Activated CD4-positive, CD25-positive, alpha-beta regulatory T cell (primary cell): ENCODE measurements around the gene IPO4.

Source experiments
- DNase-seq, 4 experiments: peaks; one replicate each; lab custom pipeline; 2025; lab: John Stamatoyannopoulos, UW

The IPO4 gene

GRCh38 chr14:24147761-24148428, 40.7 kb downstream of the IPO4 start:
- no peak for DNase-seq

DNA sequence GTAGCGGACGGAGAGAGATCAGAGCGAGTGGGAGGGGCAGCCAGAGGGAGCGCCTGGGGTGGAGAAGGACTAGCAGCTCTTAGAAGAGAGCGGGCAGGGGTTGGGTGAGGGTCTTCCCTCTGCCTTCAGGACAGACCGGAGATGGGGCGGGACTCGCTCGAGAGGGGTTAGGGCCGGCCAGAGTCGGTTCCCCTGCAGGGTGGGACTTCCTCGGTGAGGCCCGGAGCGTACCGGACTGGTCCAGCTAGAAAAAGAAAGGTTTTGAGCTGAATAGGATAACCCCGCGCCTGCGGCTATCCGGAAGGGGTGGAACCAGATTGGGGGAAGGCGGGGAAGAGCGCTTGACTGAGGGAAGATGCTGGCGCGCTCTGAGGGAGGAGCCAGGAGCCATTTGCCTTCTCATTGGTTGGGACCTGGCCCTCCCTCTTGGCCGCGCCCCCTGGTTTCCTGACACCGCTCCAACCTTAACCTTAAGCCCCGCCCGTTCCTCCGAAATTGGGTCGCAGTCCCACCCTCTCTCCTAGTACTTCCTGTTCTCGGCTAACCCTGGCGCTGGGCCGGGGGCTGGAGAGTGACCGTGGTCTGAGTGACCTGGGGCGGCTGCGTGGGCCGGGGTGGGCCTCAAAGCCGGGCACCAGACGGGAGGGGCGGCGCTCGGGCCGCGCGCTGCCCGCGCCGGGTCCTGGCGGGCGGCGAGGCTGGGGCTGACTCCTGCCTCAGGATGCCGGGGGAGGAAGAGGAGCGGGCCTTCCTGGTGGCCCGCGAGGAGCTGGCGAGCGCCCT, 41.4 kb downstream of the IPO4 start, which contains the start of gene RNF31:
Gene RNF31 (plus strand): TSS at position 521 of the 783 bp plus-strand sequence. CDS start 201 bp downstream, at position 722.
- peak; percentile 92 to 96 (median 94) for DNase-seq

DNA sequence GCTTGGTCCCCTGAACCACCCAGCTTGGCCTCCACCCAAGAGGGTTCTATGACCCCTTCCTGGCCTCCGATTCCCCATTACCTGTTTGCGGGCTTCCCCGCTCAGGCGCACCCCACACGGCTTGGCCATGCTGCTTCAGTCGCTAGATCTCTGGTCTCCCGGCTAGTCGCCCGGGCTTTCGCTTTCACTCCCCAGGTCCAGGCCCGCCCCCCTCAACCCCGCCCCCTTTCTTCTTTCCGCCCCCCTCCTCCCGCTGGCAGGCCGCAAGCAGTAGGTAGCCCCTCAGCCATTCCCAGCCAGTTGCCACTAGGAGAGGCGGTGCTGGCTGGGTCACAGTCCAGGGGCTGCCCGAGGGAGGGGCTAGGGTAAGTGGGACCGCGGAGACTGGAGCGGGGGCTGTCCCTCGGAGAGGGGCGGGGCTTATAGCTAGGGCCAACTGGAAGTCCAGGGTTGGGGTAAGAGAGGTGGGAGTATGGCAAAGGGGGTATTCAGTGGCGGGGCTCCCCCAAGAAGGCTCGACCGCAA, 42.1 kb downstream of the IPO4 start, which contains the start of gene PSME2:
Gene PSME2 (minus strand): TSS at position 158 of the 525 bp plus-strand sequence. CDS start 29 bp downstream, at position 129.
- DNase-seq: peak; percentile 63 to 93 (median 72)

GRCh38 chr14:24145690-24146452, 42.7 kb downstream of the IPO4 start:
- DNase-seq: no peak

DNA sequence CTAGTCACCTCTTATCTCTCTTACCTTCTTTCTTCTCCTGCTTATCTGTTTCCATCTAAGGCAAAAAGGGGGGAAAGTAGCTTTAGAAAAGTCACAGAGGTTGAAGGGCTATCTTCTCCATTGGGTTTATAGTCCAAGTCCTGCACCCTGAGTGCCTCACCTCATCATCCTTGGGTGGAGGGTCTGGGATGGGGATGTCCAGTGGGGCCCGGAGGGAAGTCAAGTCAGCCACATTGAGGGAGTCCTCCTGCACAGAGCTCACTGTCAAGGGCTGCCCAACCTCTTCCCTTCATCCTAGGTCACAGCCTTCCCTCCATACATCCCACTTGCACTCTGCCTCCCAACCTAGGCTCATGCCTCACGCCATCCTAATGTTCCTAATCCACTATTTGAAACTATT, 43.4 kb downstream of the IPO4 start:
- DNase-seq: no peak

DNA sequence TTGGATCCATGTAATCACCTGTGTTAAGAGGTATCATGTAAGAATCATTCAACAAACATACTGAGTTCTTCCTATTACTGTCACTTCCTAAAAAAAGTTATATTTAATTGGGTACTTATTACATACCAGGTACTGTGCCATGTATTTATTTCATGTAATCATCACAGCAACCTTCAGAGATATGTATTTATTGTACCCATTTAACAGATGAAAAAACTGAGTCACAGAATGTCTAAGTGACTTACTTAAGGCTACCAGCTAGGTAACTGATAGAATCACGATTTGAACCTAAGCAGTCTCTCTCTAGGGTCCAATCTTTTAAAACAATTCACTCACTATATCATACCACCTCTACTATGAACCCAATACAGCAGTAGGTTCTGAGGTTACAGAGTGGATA, 44.2 kb downstream of the IPO4 start:
- DNase-seq: no peak

DNA sequence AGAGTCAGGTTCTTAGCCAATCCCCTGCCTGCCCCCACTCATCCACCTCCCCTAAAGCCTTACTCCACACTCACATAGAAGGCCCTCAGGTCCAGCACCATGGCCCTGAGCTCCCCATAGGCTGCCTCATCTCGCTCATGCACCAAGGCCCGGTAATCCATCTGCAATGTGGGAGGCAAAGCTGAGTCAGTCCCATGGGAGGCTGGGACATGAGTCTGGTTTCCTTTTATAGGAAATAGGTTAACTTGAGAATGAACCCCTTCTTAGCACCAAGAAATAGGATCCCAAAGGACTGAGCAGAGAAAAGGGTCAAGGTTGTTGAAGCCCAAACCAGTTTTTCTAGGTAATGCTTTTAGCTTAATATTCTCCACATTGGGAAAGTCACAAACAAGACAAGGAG, 45.1 kb downstream of the IPO4 start:
- no peak for DNase-seq

- peak; percentile 97 to 99 (median 98) for DNase-seq
Observed at GRCh38 chr14:24141097-24141880, 47.3 kb downstream of the IPO4 start, which contains the start of gene EMC9. EMC9 (minus strand) TSS chr14:24141591; CDS start chr14:24141304, 287 bp downstream.

- no peak for DNase-seq
Observed at GRCh38 chr14:24139272-24139934, 49.2 kb downstream of the IPO4 start.

- no peak for DNase-seq
Observed at GRCh38 chr14:24138396-24139271, 50.0 kb downstream of the IPO4 start.

DNA sequence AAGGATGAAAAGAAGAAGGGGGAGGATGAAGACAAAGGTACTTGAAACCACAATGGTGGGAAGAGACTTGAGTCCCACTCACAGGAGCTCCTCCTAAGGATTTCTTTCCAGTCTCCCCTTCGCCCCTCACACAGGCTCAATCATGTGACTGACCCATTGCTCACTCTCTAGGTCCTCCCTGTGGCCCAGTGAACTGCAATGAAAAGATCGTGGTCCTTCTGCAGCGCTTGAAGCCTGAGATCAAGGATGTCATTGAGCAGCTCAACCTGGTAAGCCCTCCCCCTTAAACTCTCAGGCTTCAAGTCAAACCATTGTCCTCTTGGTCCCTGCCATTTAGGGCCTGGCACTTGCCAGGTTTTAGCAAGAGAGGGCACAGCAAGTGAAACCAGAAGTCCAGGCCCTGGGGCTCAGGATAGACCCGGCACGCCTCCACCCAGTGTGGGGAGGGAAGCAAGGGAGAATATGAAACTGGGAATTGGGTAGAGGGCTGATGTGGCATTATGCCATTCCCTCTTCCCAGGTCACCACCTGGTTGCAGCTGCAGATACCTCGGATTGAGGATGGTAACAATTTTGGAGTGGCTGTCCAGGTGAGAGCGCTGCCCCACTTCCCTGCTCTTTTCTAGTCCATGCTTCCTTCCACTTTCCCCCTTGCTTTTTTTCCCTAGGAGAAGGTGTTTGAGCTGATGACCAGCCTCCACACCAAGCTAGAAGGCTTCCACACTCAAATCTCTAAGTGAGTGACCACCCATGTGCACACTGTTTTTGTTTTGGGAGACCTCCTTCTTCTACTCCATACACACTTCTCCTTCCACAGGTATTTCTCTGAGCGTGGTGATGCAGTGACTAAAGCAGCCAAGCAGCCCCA, 50.9 kb downstream of the IPO4 start:
- DNase-seq: no peak

- no peak for DNase-seq
Observed at GRCh38 chr14:24136684-24137528, 51.7 kb downstream of the IPO4 start.

GRCh38 chr14:24135834-24136683, 52.6 kb downstream of the IPO4 start, which contains the start of gene PSME1:
PSME1 (plus strand) TSS chr14:24136194; CDS start chr14:24136263, 69 bp downstream.
- DNase-seq: peak; percentile 89 to 92 (median 91)

DNA sequence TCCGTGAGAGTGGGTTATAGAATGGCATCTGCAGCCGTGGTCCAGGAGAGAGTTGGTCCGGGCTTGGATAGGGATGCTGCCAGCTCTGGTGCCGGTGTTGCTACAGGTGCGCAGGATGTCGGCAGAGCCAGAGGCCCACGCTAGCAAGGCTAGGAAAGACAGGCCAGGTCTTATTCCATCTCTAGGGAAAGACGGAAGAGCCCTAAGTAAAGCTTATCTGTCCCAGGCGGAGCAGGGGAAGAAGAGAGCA, 53.1 kb downstream of the IPO4 start:
- no peak for DNase-seq

DNA sequence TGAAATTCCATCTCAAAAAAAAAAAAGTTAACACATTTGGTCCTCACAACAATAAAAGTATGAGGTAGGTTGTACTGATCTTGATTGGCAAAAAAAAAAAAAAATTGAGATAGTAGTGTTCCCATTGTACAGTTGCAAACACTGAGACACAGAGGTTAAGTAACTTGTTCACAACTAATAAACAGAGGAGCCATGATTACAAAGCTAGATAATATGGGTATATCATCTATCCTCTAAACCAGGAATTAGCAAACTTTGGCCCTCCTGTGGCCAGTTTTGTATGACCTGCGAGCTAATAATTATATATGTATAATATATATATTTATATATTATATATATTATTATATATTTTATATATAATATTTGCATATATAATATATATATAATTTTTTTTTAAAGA, 54.9 kb downstream of the IPO4 start:
- no peak for DNase-seq

DNA sequence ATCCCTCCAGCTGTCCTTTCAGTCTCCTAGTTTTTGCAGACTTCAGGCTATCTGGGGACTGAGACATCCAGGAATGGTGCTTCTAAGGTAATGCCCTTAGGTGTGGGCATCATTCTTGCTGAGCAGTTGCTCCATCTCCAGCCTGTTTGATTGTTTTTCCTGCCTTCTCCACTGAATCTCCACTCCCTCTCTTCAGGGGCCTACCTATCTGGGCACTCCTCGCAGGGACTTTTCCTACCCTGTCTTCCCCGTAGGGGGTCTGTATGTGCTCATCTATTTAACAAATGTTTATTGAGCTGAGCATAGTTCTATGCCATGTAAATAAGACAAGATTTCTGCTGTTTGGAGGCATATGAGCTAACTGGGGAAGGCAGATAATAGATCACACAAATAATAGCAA, 55.6 kb downstream of the IPO4 start:
- DNase-seq: no peak
